Transverse colon (tissue), 4 donors: ENCODE data around the gene CCDC141. TPM values are rescaled to one million over a fixed set of nuclear protein-coding genes. Genes with fewer than 3 reads are reported as not detected.

Experiments
- DNase-seq: peaks from one replicate; pipeline ENCODE4 v3.0.0-alpha.2; 2019
- H3K27ac ChIP-seq, 4 donors: fragments of 200-600 bp; sonication (generic); 2 replicates each; pipeline ENCODE4 v1.5.1; 2016 to 2018; ENCODE audit warnings: inconsistent platforms in 4 of 4
- H3K27me3 ChIP-seq: fragments of 200-600 bp; sonication (generic); 2 replicates; pipeline ENCODE4 v1.5.1; 2017; ENCODE audit warnings: inconsistent platforms
- H3K36me3 ChIP-seq, 4 donors: fragments of 200-600 bp; sonication (generic); 2 replicates each; pipeline ENCODE4 v1.5.1; 2017 to 2019; ENCODE audit warnings: inconsistent platforms in 4 of 4
- H3K4me1 ChIP-seq, 4 donors: fragments of 200-600 bp; sonication (generic); 2 replicates each; pipeline ENCODE4 v1.5.1; 2017 to 2020; ENCODE audit warnings: inconsistent platforms in 4 of 4
- H3K4me3 ChIP-seq, 4 donors: fragments of 200-600 bp; sonication (generic); 1 replicate in 1 of 4; 2 replicates in 3 of 4; pipeline versions ENCODE4 v1.5.1 to v1.6.1; 2017 to 2019; ENCODE audit warnings: inconsistent platforms in 4 of 4
- H3K9me3 ChIP-seq, 2 donors: fragments of 200-600 bp; sonication (generic); 2 replicates each; pipeline ENCODE4 v1.5.1; 2017 to 2019; ENCODE audit warnings: inconsistent platforms in 2 of 2
- CTCF ChIP-seq, 5 experiments: fragments of 200-600 bp in 3 of 5; fragments of 450-650 bp in 2 of 5; sonication (generic) in 3 of 5; IDR thresholded peaks; 1 replicate in 2 of 5; 2 replicates in 3 of 5; pipeline ENCODE4 v1.5.1; 2016 to 2017; ENCODE audit warnings: antibody characterized with exemption in 5 of 5, inconsistent platforms in 3 of 5, mild to moderate bottlenecking in 2 of 5, moderate library complexity in 1 of 5
- EP300 ChIP-seq: sonication (generic); formaldehyde crosslinking; IDR thresholded peaks from one replicate; pipeline ENCODE4 v1.6.1; 2017; ENCODE audit warnings: antibody characterized with exemption, low read depth
- POLR2A ChIP-seq: fragments of 450-650 bp; IDR thresholded peaks from one replicate; pipeline ENCODE4 v1.6.1; 2016; ENCODE audit warnings: antibody characterized with exemption, mild to moderate bottlenecking, moderate library complexity
- POLR2AphosphoS5 ChIP-seq, 3 donors: sonication (generic); formaldehyde crosslinking; IDR thresholded peaks; one replicate each; pipeline ENCODE4 v1.6.1; 2016; ENCODE audit warnings: antibody characterized with exemption in 3 of 3
- WGBS, 2 donors: methylation state at CpG; one replicate each; pipeline ENCODE4 v1.1.5; 2018; ENCODE audit warnings: low coverage in 1 of 2; 5-methylcytosine and 5-hydroxymethylcytosine counted together
- in situ Hi-C, 4 donors: fragments of 200-750 bp; cut with MboI; loops; one replicate each; pipeline versions ENCODE4 v1.15.0 to v1.15.1; 2017; ENCODE audit warnings: low sequenced_read_pairs in 3 of 4, low pct_ligation_motif_present in 1 of 4, low pct_unique_long_range_greater_than_20kb in 1 of 4
- intact Hi-C: fragments of 100-400 bp; cut with DNase I; formaldehyde crosslinking; loops from one replicate; pipeline ENCODE4 v1.15.1; 2023; ENCODE audit warnings: low total_unique reads
- total RNA-seq, 4 donors: library from RNA; depleted of rRNA; stranded (reverse); fragments of >200 nt; gene quantifications; one replicate each; pipeline ENCODE4 v1.1.0, GENCODE V29; 2016

The CCDC141 gene
- total RNA-seq, 4 donors from 2014 or later = 0.40 to 8.6 (median 2.4) TPM

- TF ChIP-seq POLR2AphosphoS5 (IDR thresholded peaks at IDR 0.05) = no peak
- no peak for TF ChIP-seq CTCF (IDR thresholded peaks at IDR 0.05)
- no peak for TF ChIP-seq POLR2A
- no peak for TF ChIP-seq EP300
- in situ Hi-C loops = no loop called here
- intact Hi-C loops = no loop called here
- WGBS, 2 donors = 68 to 76% methylated on average over 2 of the region's 2 CpGs
- H3K9me3 ChIP-seq = no peaks in the 10 kb centered on the region
- H3K4me3 ChIP-seq = no peak overlapping the region
- H3K4me1 ChIP-seq = no peaks in the 10 kb centered on the region
- no peak for DNase-seq
- H3K27ac ChIP-seq = no peak overlapping the region
- H3K27me3 ChIP-seq = no peaks in the 10 kb centered on the region
- H3K36me3 ChIP-seq = no peaks in the 10 kb centered on the region
Measured at GRCh38 chr2:178895872-178896271, 154.1 kb downstream of the CCDC141 start.

- 63 to 76% methylated on average over 2 of the region's 2 CpGs for WGBS, 2 donors
- Histone ChIP-seq H3K27ac (no peak overlapping the region), H3K9me3 (no peaks in the 10 kb centered on the region), H3K36me3 (no peaks in the 10 kb centered on the region), H3K4me1 (no peaks in the 10 kb centered on the region), H3K4me3 (no peak overlapping the region), H3K27me3 (no peaks in the 10 kb centered on the region)
- intact Hi-C loops (no loop called here), in situ Hi-C loops (no loop called here)
- TF ChIP-seq EP300 = no peak
- no peak for TF ChIP-seq POLR2A
- no peak for TF ChIP-seq POLR2AphosphoS5 (IDR thresholded peaks at IDR 0.05)
- TF ChIP-seq CTCF (IDR thresholded peaks at IDR 0.05) = no peak
- DNase-seq = no peak
Measured at GRCh38 chr2:178895171-178895570, 154.8 kb downstream of the CCDC141 start.

- H3K27me3 ChIP-seq = no peaks in the 10 kb centered on the region
- WGBS, 2 donors = 72 to 77% methylated on average over 3 to 5 of the region's 5 CpGs
- no peaks in the 10 kb centered on the region for H3K4me1 ChIP-seq
- H3K4me3 ChIP-seq = no peak overlapping the region
- intact Hi-C loops = no loop called here
- DNase-seq = no peak
- no peaks in the 10 kb centered on the region for H3K36me3 ChIP-seq
- H3K27ac ChIP-seq = no peak overlapping the region
- in situ Hi-C loops = no loop called here
- no peaks in the 10 kb centered on the region for H3K9me3 ChIP-seq
- no peak for TF ChIP-seq POLR2A
Measured at GRCh38 chr2:178892751-178893625, 156.9 kb downstream of the CCDC141 start.

- DNase-seq = no peak
- TF ChIP-seq POLR2A = no peak
- no peak for TF ChIP-seq POLR2AphosphoS5 (IDR thresholded peaks at IDR 0.05)
- TF ChIP-seq EP300 = no peak
- TF ChIP-seq CTCF (IDR thresholded peaks at IDR 0.05) = no peak
- Histone ChIP-seq H3K4me3 (no peak overlapping the region), H3K9me3 (no peaks in the 10 kb centered on the region), H3K4me1 (no peaks in the 10 kb centered on the region), H3K27ac (no peak overlapping the region), H3K27me3 (no peaks in the 10 kb centered on the region), H3K36me3 (no peaks in the 10 kb centered on the region)
- whole genome bisulfite sequencing, 2 donors = 81 to 85% methylated on average over 5 of the region's 5 CpGs
- intact Hi-C loops = no loop called here
- in situ Hi-C loops = no loop called here
Measured at GRCh38 chr2:178891959-178892485, 157.9 kb downstream of the CCDC141 start.
